Measurements from ENCODE around the gene PARP16.
"Not testable (repeated sequence)": the region's sequence is repeated elsewhere in the genome, so short reads cannot be mapped to it uniquely, and the experiment has no call there.

Gene PARP16

GRCh38 chr15:65286069-65286703 is 497 bp downstream of the PARP16 start:
- no peak for DNase-seq (ENCODE audit: low read depth)
- peak overlapping the region; percentile 69 for H3K4me3 ChIP-seq (ENCODE audit: low read depth, low read length)

- peak overlapping the region; percentile 69 for H3K4me3 ChIP-seq (ENCODE audit: low read depth, low read length)
- DNase-seq (ENCODE audit: low read depth) = no peak
Measured at GRCh38 chr15:65285291-65286068, 1.2 kb downstream of the PARP16 start.

- no peak for DNase-seq (ENCODE audit: low read depth)
- H3K4me3 ChIP-seq (ENCODE audit: low read depth, low read length) = no peak overlapping the region
Measured at GRCh38 chr15:65278480-65278879, 8.2 kb downstream of the PARP16 start.

GRCh38 chr15:65277015-65277414 is 9.7 kb downstream of the PARP16 start:
- DNase-seq (ENCODE audit: low read depth) = no peak
- H3K4me3 ChIP-seq (ENCODE audit: low read depth, low read length) = no peak overlapping the region

- no peak overlapping the region for H3K4me3 ChIP-seq (ENCODE audit: low read depth, low read length)
- DNase-seq (ENCODE audit: low read depth) = no peak
Measured at GRCh38 chr15:65275728-65276126, 11.0 kb downstream of the PARP16 start.

- no peak for DNase-seq (ENCODE audit: low read depth)
- no peak overlapping the region for H3K4me3 ChIP-seq (ENCODE audit: low read depth, low read length)
Measured at GRCh38 chr15:65275104-65275727, 11.5 kb downstream of the PARP16 start.

- DNase-seq (ENCODE audit: low read depth) = peak; percentile 61
- H3K4me3 ChIP-seq (ENCODE audit: low read depth, low read length) = not testable (repeated sequence)
Measured at GRCh38 chr15:65270811-65271545, 15.7 kb downstream of the PARP16 start.

GRCh38 chr15:65268411-65268810 is 18.3 kb downstream of the PARP16 start:
- no peak for DNase-seq (ENCODE audit: low read depth)
- H3K4me3 ChIP-seq (ENCODE audit: low read depth, low read length) = no peak overlapping the region

- no peak for DNase-seq (ENCODE audit: low read depth)
- H3K4me3 ChIP-seq (ENCODE audit: low read depth, low read length) = no peak overlapping the region
Measured at GRCh38 chr15:65266469-65266868, 20.2 kb downstream of the PARP16 start.

- no peak for DNase-seq (ENCODE audit: low read depth)
Measured at GRCh38 chr15:65264863-65265430, 21.7 kb downstream of the PARP16 start.

GRCh38 chr15:65263313-65263712 is 23.4 kb downstream of the PARP16 start:
- no peak for DNase-seq (ENCODE audit: low read depth)
- H3K4me3 ChIP-seq (ENCODE audit: low read depth, low read length) = no peak overlapping the region

More at GRCh38 chr15:65264863-65265430, 21.7 kb downstream of the PARP16 start:
- H3K4me3 ChIP-seq (ENCODE audit: low read depth, low read length) = no peak overlapping the region

GRCh38 chr15:65260968-65261367 is 25.7 kb downstream of the PARP16 start:
- DNase-seq (ENCODE audit: low read depth) = no peak
- H3K4me3 ChIP-seq (ENCODE audit: low read depth, low read length) = no peak overlapping the region

GRCh38 chr15:65259367-65259797 is 27.3 kb downstream of the PARP16 start:
- H3K4me3 ChIP-seq (ENCODE audit: low read depth, low read length) = no peak overlapping the region

GRCh38 chr15:65258375-65259262 is 28.1 kb downstream of the PARP16 start:
- no peak for DNase-seq (ENCODE audit: low read depth)
- H3K4me3 ChIP-seq (ENCODE audit: low read depth, low read length) = no peak overlapping the region

More at GRCh38 chr15:65259367-65259797, 27.3 kb downstream of the PARP16 start:
- no peak for DNase-seq (ENCODE audit: low read depth)

GRCh38 chr15:65255486-65256140 is 31.1 kb downstream of the PARP16 start:
- DNase-seq (ENCODE audit: low read depth) = no peak

GRCh38 chr15:65254758-65255157 is 31.9 kb downstream of the PARP16 start:
- DNase-seq (ENCODE audit: low read depth) = no peak
- no peak overlapping the region for H3K4me3 ChIP-seq (ENCODE audit: low read depth, low read length)

More at GRCh38 chr15:65255486-65256140, 31.1 kb downstream of the PARP16 start:
- no peak overlapping the region for H3K4me3 ChIP-seq (ENCODE audit: low read depth, low read length)

GRCh38 chr15:65254356-65254755 is 32.3 kb downstream of the PARP16 start:
- no peak overlapping the region for H3K4me3 ChIP-seq (ENCODE audit: low read depth, low read length)
- no peak for DNase-seq (ENCODE audit: low read depth)

- no peak for DNase-seq (ENCODE audit: low read depth)
- H3K4me3 ChIP-seq (ENCODE audit: low read depth, low read length) = no peak overlapping the region
Measured at GRCh38 chr15:65249641-65250040, 37.0 kb downstream of the PARP16 start.

Measured in skeletal muscle cell (primary cell).